Muscle layer of duodenum (tissue), 2 donors: ENCODE data around the gene C11orf16.
"Not testable (repeated sequence)": the region's sequence is repeated elsewhere in the genome, so short reads cannot be mapped to it uniquely, and the experiment has no call there.

Source experiments
- H3K27ac ChIP-seq: one replicate; pipeline ENCODE4 v1.7.0; 2013; ENCODE audit warnings: mild to moderate bottlenecking, low read length
- H3K27me3 ChIP-seq: one replicate; pipeline ENCODE4 v1.7.0; 2013; ENCODE audit warnings: low read depth, mild to moderate bottlenecking, control low read depth, low read length
- H3K36me3 ChIP-seq, 2 donors: one replicate each; pipeline ENCODE4 v1.7.0; 2013; ENCODE audit warnings: low read length in 2 of 2, control low read depth in 1 of 2, mild to moderate bottlenecking in 1 of 2; ENCODE audit not compliant: insufficient read depth in 2 of 2, control insufficient read depth in 1 of 2
- H3K4me1 ChIP-seq, 2 donors: one replicate each; pipeline ENCODE4 v1.7.0; 2013; ENCODE audit warnings: low read length in 2 of 2, mild to moderate bottlenecking in 2 of 2, control low read depth in 1 of 2, moderate library complexity in 1 of 2; ENCODE audit not compliant: insufficient read depth in 2 of 2, control insufficient read depth in 1 of 2
- H3K4me3 ChIP-seq, 2 donors: one replicate each; pipeline ENCODE4 v1.7.0; 2013; ENCODE audit warnings: low read length in 2 of 2, low read depth in 1 of 2, mild to moderate bottlenecking in 1 of 2
- H3K9me3 ChIP-seq, 2 donors: one replicate each; pipeline ENCODE4 v1.7.0; 2013; ENCODE audit warnings: low read length in 2 of 2, control low read depth in 1 of 2, mild to moderate bottlenecking in 1 of 2; ENCODE audit not compliant: control insufficient read depth in 1 of 2
- donor health status: healthy.

C11orf16 gene

GRCh38 chr11:8932564-8933180, at the start of gene C11orf16:
Gene C11orf16 (minus strand): TSS chr11:8932947. CDS start chr11:8932308, 639 bp downstream.
- no peaks in the 10 kb centered on the region for H3K36me3 ChIP-seq
- no peak within 1 kb of the TSS for H3K27ac ChIP-seq
- H3K9me3 ChIP-seq = no peaks in the 10 kb centered on the region
- H3K4me3 ChIP-seq = no peak within 1 kb of the TSS
- H3K4me1 ChIP-seq = no peaks in the 10 kb centered on the region
- H3K27me3 ChIP-seq = no peaks in the 10 kb centered on the region

- Histone ChIP-seq H3K27me3 (no peaks in the 10 kb centered on the region), H3K4me1 (no peaks in the 10 kb centered on the region), H3K36me3 (no peaks in the 10 kb centered on the region), H3K27ac (no peak overlapping the region), H3K9me3 (no peaks in the 10 kb centered on the region), H3K4me3 (no peak overlapping the region)
Measured at GRCh38 chr11:8980485-8980884, 47.7 kb upstream of the C11orf16 start.

GRCh38 chr11:8979365-8979764, 46.6 kb upstream of the C11orf16 start:
- not testable (repeated sequence) for H3K27ac ChIP-seq, H3K36me3 ChIP-seq, H3K27me3 ChIP-seq, H3K4me1 ChIP-seq, H3K9me3 ChIP-seq, H3K4me3 ChIP-seq

GRCh38 chr11:8973121-8973520, 40.4 kb upstream of the C11orf16 start:
- H3K27ac ChIP-seq = no peak overlapping the region
- H3K27me3 ChIP-seq = no peaks in the 10 kb centered on the region
- H3K4me3 ChIP-seq = no peak overlapping the region
- H3K4me1 ChIP-seq = no peaks in the 10 kb centered on the region
- no peaks in the 10 kb centered on the region for H3K9me3 ChIP-seq
- no peaks in the 10 kb centered on the region for H3K36me3 ChIP-seq

- Histone ChIP-seq H3K27ac (no peak overlapping the region), H3K36me3 (no peaks in the 10 kb centered on the region), H3K4me3 (no peak overlapping the region), H3K4me1 (no peaks in the 10 kb centered on the region), H3K27me3 (no peaks in the 10 kb centered on the region), H3K9me3 (no peaks in the 10 kb centered on the region)
Measured at GRCh38 chr11:8971924-8972316, 39.2 kb upstream of the C11orf16 start.

GRCh38 chr11:8971196-8971923, 38.6 kb upstream of the C11orf16 start:
- no peaks in the 10 kb centered on the region for H3K36me3 ChIP-seq
- H3K27ac ChIP-seq = no peak overlapping the region
- no peaks in the 10 kb centered on the region for H3K27me3 ChIP-seq
- no peaks in the 10 kb centered on the region for H3K9me3 ChIP-seq
- H3K4me1 ChIP-seq = no peaks in the 10 kb centered on the region
- no peak overlapping the region for H3K4me3 ChIP-seq

- Histone ChIP-seq H3K4me1 (peaks cover 0 to 15% of the 10 kb centered on the region in 2 donors), H3K27me3 (no peaks in the 10 kb centered on the region), H3K36me3 (no peaks in the 10 kb centered on the region), H3K9me3 (no peaks in the 10 kb centered on the region), H3K27ac (no peak overlapping the region), H3K4me3 (no peak overlapping the region)
Measured at GRCh38 chr11:8967184-8967583, 34.4 kb upstream of the C11orf16 start.

GRCh38 chr11:8964324-8965320, 31.9 kb upstream of the C11orf16 start, which contains the start of gene TMEM9B:
Gene TMEM9B (minus strand): TSS chr11:8964442. CDS start chr11:8964313, 129 bp downstream.
- Histone ChIP-seq H3K9me3 (no peaks in the 10 kb centered on the region), H3K4me1 (peaks cover 1 to 22% of the 10 kb centered on the region in 2 donors), H3K27me3 (no peaks in the 10 kb centered on the region), H3K36me3 (no peaks in the 10 kb centered on the region), H3K27ac (peak within 1 kb of the TSS; percentile 96), H3K4me3 (peak within 1 kb of the TSS; percentile 85 to 87)

GRCh38 chr11:8963569-8964323, 31.0 kb upstream of the C11orf16 start:
- H3K9me3 ChIP-seq = no peaks in the 10 kb centered on the region
- H3K4me3 ChIP-seq = peak overlapping the region; percentile 85 to 87
- peaks cover 7 to 27% of the 10 kb centered on the region in 2 donors for H3K4me1 ChIP-seq
- H3K36me3 ChIP-seq = no peaks in the 10 kb centered on the region
- no peaks in the 10 kb centered on the region for H3K27me3 ChIP-seq
- peak overlapping the region; percentile 96 for H3K27ac ChIP-seq

GRCh38 chr11:8962841-8963240, 30.1 kb upstream of the C11orf16 start:
- Histone ChIP-seq H3K4me1 (peaks cover 7 to 27% of the 10 kb centered on the region in 2 donors), H3K4me3 (peak overlapping the region; percentile 85 to 87), H3K27me3 (no peaks in the 10 kb centered on the region), H3K27ac (peak overlapping the region; percentile 49), H3K36me3 (no peaks in the 10 kb centered on the region), H3K9me3 (no peaks in the 10 kb centered on the region)
